Suprapubic skin (tissue), 3 donors: ENCODE results near the gene TLR6.

Source experiments
- CTCF ChIP-seq, 2 donors: fragments of 200-600 bp in 1 of 2; fragments of 450-650 bp in 1 of 2; sonication (generic) in 1 of 2; IDR thresholded peaks; one replicate each; pipeline ENCODE4 v1.5.1; 2016 to 2019; ENCODE audit warnings: antibody characterized with exemption in 2 of 2, mild to moderate bottlenecking in 1 of 2, moderate library complexity in 1 of 2
- EP300 ChIP-seq: sonication (generic); formaldehyde crosslinking; IDR thresholded peaks from one replicate; pipeline ENCODE4 v1.6.1; 2017; ENCODE audit warnings: antibody characterized with exemption

GRCh38 chr4:38802561-38803355 lies 53.9 kb downstream of the TLR6 start:
- TF ChIP-seq CTCF (IDR thresholded peaks at IDR 0.05) = no peak
- TF ChIP-seq EP300 = no peak
